Measurements from ENCODE around the gene PDE4C. TPM values are rescaled to one million over a fixed set of nuclear protein-coding genes. Genes with fewer than 3 reads are reported as not detected.
"Not testable (repeated sequence)": the region's sequence is repeated elsewhere in the genome, so short reads cannot be mapped to it uniquely, and the experiment has no call there.

PDE4C gene
- total RNA-seq, 1 donor from 2014 or later: 0.20 TPM

DNA sequence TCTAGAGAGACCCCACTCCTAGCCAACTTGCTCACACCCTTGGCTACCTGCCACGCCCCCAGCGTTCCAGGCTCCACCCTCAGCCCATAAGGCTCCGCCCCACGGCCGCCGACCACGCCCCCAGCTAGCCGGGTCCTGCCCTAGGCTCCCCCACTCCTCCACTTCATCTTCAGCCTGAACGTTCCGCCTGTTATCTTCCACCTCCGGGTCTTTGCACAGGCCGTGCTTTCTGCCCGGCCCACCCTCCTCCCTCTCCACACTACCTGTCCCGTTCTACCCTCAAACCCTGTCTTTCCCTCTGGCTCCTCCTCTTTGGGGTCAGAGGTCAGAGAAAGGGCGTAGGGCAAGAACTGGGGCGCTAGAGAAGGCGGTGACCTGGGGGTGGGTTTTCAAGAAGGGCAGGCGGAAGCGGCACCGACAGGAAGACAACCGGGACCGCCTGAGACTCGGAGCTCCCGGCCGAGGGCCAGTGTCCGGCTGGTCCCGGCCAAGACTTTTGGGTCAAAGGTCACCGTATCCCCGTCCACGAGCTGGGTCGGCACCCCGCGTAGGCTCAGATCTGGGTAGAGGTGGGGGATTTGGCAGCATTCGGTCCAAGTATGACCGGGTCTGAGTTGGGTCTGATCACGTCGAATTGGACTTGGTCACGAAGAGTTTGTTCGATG lies 2.2 kb downstream of the PDE4C start:
- DNase-seq (ENCODE audit: low read depth): no peak

- no peak for DNase-seq (ENCODE audit: low read depth)
Measured at GRCh38 chr19:18221815-18222725, 4.2 kb downstream of the PDE4C start.

GRCh38 chr19:18220632-18221275 lies 5.5 kb downstream of the PDE4C start:
- no peak for DNase-seq (ENCODE audit: low read depth)

DNA sequence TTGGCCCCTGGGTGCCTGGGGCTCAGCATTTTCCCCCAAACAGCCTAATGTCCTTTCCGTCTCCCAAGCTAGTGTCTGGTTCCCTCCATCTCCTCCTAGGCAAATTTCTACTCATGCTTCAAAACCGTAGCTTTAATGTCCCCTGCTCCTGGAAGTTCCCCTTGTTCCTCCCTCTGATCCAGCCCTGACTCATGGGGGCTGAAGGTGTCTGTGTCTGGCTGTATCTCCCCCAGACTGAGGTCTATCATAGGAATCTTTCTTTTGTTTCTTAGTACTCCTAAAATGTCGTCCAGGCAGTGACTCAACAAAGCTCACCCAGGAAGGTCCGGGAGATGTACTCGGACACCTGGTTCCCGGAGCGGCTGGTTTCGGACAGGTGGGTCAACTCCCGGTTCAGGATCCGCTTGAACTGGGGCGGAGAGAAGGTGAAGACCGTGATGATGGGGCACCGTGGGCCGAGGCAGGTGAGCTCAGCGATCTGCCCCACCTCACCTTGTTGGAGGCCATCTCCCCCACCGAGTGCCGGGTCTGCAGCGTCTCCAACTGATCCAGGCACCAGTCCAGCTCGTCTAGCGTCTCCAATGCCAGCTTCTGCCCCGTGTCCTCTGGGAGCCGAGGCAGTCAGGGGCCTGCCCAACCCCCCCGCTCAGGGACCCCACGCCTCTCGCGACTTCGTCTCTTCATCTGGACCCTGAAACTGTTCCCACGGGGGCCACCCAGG lies 6.2 kb downstream of the PDE4C start:
- no peak for DNase-seq (ENCODE audit: low read depth)

DNA sequence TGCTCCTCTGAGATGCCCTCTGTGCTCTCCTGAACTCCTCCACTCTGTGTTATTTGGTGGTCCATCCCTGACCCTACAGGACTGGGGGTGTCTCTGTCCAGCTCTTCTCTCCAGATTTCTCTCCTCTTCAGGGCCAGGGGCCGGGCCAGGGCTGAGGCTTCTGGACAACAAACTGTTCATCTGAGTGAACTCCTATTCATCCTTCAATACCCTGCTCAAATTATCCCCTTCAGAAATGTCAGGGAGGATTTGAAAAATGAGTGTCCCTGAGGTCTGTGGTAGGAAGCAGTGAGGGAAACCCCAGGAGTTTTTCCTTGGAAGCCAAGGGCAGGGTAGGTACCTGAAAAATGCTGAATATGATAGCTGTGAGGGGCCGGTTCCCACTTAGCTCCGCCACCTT lies 7.6 kb downstream of the PDE4C start:
- DNase-seq (ENCODE audit: low read depth): no peak

- no peak for DNase-seq (ENCODE audit: low read depth)
Measured at GRCh38 chr19:18218159-18218558, 8.1 kb downstream of the PDE4C start.

- no peak for DNase-seq (ENCODE audit: low read depth)
Measured at GRCh38 chr19:18216789-18217188, 9.4 kb downstream of the PDE4C start.

DNA sequence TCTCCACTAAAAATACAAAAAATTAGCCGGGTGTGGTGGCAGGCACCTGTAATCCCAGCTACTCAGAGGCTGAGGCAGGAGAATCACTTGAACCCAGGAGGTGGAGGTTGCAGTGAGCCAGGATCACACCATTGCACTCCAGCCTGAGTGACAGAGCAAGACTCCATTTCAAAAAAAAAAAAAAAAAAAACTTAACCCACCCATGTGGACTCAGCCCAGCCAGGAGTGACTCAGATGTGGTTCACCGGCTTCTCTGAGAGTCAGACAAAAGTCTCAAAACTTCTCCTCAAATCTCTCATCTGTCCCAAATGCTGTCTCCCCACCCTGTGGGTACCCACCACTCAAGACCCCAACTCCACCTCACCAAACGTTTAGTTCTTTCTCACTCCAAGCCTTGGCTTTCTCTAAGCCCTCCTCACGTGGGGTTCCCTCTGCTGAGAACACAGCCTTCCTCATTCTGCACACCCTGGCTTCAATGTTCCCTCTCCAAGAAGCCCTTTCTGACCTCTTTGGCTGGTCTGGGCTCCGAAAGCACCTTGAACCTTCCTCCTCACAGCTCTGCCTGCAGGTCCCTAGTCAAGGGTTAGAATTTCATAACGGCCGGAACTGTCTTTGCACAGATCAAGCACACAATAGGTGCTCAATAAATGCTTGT lies 11.3 kb downstream of the PDE4C start:
- peak; percentile 42 for DNase-seq (ENCODE audit: low read depth)

GRCh38 chr19:18211683-18212082 lies 14.6 kb downstream of the PDE4C start:
- DNase-seq (ENCODE audit: low read depth): no peak

DNA sequence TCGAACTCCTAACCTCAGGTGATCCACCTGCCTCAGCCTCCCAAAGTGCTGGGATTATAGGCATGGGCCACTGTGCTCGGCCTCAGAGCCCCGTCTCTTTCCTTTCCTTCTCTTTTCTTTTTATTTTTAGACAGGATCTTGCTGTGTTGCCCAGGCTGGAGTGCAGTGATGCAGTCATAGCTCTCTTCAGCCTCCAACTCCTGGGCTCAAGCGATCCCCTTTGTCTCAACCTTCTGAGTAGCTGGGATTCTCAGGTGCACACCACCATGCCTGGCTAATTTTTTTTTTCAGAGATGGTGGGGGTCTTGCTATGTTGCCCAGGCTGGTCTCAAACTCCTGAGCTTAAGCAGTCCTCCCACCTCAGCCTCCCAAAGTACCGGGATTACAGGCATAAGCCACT lies 16.3 kb downstream of the PDE4C start:
- DNase-seq (ENCODE audit: low read depth): not testable (repeated sequence)

DNA sequence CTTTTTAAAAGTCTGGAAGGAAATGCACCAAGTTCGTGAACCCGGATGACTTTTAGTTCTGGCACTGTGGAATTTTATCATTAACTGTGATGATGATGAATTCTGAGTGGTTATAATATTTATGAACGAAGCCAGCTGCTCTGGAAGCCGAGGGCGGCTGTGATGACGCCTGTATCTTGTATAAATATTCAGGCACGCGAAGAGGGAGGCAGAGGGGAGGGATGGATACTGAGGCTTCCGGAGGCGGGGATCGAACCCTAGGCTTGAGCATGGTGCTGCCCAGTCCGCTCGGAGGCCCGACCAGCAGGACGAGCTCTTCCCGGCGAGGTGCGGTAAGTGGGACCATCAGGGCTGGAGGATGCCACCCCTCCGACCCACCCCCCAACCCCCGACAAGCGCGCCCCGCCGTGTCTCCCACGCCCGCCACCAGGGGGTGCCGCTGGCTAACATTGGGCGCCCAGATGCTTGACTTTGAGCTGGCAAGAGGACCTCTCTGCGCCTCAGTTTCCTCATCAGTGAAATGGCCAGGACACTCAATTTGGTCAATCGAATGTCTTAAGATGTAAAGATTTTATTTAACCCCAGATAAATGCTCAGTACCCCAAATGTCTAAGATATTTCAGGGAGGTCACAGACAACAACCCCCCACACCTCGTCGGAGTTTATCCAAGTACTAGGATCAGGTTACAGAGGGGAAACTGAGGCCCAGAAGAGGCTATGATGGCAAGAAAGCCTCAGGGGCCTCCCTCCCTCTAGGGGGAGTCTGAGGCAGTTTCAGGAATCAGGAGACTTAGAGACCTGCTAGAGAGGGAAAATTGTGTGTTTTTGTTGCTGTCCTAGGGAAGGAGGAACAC lies 17.9 kb downstream of the PDE4C start:
- no peak for DNase-seq (ENCODE audit: low read depth)

- DNase-seq (ENCODE audit: low read depth): no peak
Measured at GRCh38 chr19:18206018-18206417, 20.2 kb downstream of the PDE4C start.

- DNase-seq (ENCODE audit: low read depth): peak; percentile 33
Measured at GRCh38 chr19:18205200-18205892, 20.9 kb downstream of the PDE4C start.

DNA sequence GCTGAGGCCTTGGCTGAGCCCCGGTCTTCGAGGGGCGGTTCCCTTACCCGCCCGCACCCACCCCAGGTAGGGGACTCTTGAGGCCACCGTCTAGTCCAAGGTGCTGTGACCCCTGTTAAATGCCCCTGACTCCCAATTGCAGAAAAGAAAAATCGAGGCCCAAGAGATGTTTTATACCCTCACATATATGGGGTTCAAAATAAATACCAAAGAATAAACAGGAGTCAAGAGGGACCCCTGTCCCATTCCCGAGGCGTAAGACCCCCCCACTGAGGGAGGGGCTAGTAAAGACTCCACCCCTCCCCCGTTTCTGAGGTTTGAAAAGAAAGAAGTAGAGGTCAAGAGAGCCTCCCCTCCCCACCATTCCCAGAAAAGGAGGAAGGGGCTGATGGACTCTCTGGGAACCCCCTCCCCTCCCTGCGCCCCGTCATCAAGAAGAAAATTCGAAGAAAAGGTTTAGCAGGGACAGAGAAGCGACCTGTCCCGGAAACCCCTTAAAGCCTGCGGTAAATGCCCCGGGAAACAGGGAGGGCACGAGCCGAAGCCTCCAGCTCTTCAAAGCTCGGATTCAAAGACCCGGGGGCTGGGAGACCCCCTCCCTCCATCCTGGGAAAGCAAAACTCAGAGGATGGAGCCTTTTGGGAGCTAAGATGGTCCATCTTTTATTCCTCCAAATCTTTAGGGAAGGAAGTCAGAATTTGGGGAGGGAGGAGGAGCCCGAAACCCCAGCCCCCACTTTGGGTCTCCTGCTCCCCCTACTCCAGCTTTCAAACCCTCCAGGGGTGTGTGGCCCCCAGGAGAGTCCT lies 21.6 kb downstream of the PDE4C start:
- no peak for DNase-seq (ENCODE audit: low read depth)

- peak; percentile 99 for DNase-seq (ENCODE audit: low read depth)
Measured at GRCh38 chr19:18203863-18204393, 22.3 kb downstream of the PDE4C start, which contains the start of gene RAB3A. Gene RAB3A, minus strand, starts transcription at chr19:18204042. Its CDS starts 1,302 bp downstream, at chr19:18202740.

DNA sequence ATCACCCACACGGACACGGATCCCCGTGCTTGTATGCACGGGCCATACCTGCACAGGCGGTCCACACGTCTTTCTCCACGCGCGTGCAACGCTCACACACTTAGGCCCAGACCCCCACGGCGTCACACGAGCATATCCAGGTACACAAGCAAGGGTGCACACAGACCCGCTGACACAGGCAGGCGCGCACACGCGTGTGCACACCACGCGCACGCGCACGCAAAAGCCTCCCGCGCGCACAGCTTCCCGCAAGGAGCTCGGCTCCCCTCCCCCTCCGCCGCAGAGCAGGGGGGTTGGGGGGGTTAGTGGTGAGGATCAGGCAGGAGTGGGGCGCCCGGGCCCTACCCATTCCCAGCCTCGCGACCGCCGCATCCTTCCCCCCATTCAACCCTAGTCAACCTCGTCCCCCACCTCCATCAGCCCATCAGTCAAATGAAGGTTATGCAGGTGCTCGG lies 22.8 kb downstream of the PDE4C start:
- no peak for DNase-seq (ENCODE audit: low read depth)

GRCh38 chr19:18202778-18203407 lies 23.3 kb downstream of the PDE4C start:
- no peak for DNase-seq (ENCODE audit: low read depth)

- no peak for DNase-seq (ENCODE audit: low read depth)
Measured at GRCh38 chr19:18202397-18202777, 23.9 kb downstream of the PDE4C start.

Data from renal cortical epithelial cell (primary cell).